K562 (cell line): ENCODE data around the gene SULT1C3. TPM values are rescaled to one million over a fixed set of nuclear protein-coding genes. Genes with fewer than 3 reads are reported as not detected.
A peak's percentile ranks its signal among the peaks of the same experiment; 100 is the strongest.

ENCODE experiments used
- ATAC-seq: fragments of 200-7000 bp; cut with Tn5 transposase; 3 replicates; pipeline ENCODE4 v1.9.1; 2020; ENCODE audit warnings: moderate library complexity
- BruUV-seq: library from RNA; stranded (reverse); fragments of 400-500 nt; replicated peaks from 2 replicates; lab custom pipeline; 2021; lab: Mats Ljungman, UMichigan
- CTCF ChIA-PET: fragments of 300-600 bp; formaldehyde crosslinking; extraction: SDS; loops from one replicate; lab custom pipeline; 2021; ENCODE audit warnings: low intra/inter-chr PET ratio; lab: Yijun Ruan, JAX
- POLR2A ChIA-PET: fragments of 300-600, 350-650 bp; sonication (Branson Sonifier 250); formaldehyde crosslinking; extraction: SDS; loops from one replicate; lab custom pipeline; 2021; ENCODE audit warnings: antibody characterized with exemption, inconsistent platforms; lab: Yijun Ruan, JAX
- DNase-seq, 4 experiments: peaks; one replicate each; pipeline versions ENCODE4 v3.0.0 to v3.0.0-alpha.2; 2011 to 2018; ENCODE audit warnings: low spot score in 3 of 4, mixed read lengths in 3 of 4; ENCODE audit errors: extremely low read depth in 1 of 4
- FAIRE-seq: peaks from 2 replicates; lab custom pipeline; 2011; peaks lifted over from hg19 to GRCh38; lab: Jason Lieb, UNC
- H2AFZ ChIP-seq: 2 replicates; pipeline ENCODE4 v1.6.0; 2011; ENCODE audit warnings: low read depth, low read length, control low read depth, inconsistent platforms
- H3K27ac ChIP-seq: fragments of 200-600 bp; 3 replicates; pipeline ENCODE4 v1.8.0; 2011; ENCODE audit warnings: low read depth, mild to moderate bottlenecking, control low read depth, inconsistent platforms, low read length, moderate library complexity, mixed read lengths; ENCODE audit errors: extremely low read depth
- H3K27me3 ChIP-seq, 2 experiments: fragments of 300-600 bp in 1 of 2; 2 replicates in 1 of 2; 3 replicates in 1 of 2; pipeline versions ENCODE4 v1.6.0 to v1.8.0; 2011; ENCODE audit warnings: inconsistent platforms in 2 of 2, low read length in 2 of 2, mild to moderate bottlenecking in 1 of 2, mixed read lengths in 1 of 2, moderate library complexity in 1 of 2; ENCODE audit not compliant: control insufficient read depth in 2 of 2, insufficient read depth in 2 of 2
- H3K36me3 ChIP-seq: fragments of 300-600 bp; 3 replicates; pipeline ENCODE4 v1.8.0; 2011; ENCODE audit warnings: mild to moderate bottlenecking, low read length, inconsistent platforms; ENCODE audit not compliant: control insufficient read depth, insufficient read depth
- H3K4me1 ChIP-seq, 2 experiments: fragments of 200-600 bp in 1 of 2; replicated peaks in 1 of 2; 2 replicates in 1 of 2; 3 replicates in 1 of 2; pipeline versions ENCODE4 v1.5.1 to v1.8.0; 2011; ENCODE audit warnings: inconsistent platforms in 2 of 2, low read length in 2 of 2, mild to moderate bottlenecking in 1 of 2, mixed read lengths in 1 of 2, moderate library complexity in 1 of 2; ENCODE audit not compliant: control insufficient read depth in 2 of 2, insufficient read depth in 2 of 2
- H3K4me2 ChIP-seq: 2 replicates; pipeline ENCODE4 v1.6.1; 2011; ENCODE audit warnings: low read length, control low read depth, inconsistent platforms, mixed read lengths; ENCODE audit not compliant: insufficient read depth
- H3K4me3 ChIP-seq: fragments of 200-600 bp; sonication (generic), shearing (Covaris generic); 2 replicates; pipeline ENCODE4 v1.5.1; 2016; ENCODE audit warnings: control low read depth, inconsistent platforms
- H3K79me2 ChIP-seq: fragments of 200-600 bp; 3 replicates; pipeline ENCODE4 v1.8.0; 2011; ENCODE audit warnings: low read length, inconsistent platforms; ENCODE audit not compliant: control insufficient read depth, insufficient read depth
- H3K9ac ChIP-seq, 2 experiments: 2 replicates each; pipeline versions ENCODE4 v1.6.0 to v1.6.1; 2011; ENCODE audit warnings: low read depth in 2 of 2, low read length in 2 of 2, control low read depth in 1 of 2, inconsistent platforms in 1 of 2, mild to moderate bottlenecking in 1 of 2, mixed read lengths in 1 of 2; ENCODE audit not compliant: insufficient read depth in 1 of 2
- H3K9me1 ChIP-seq: one replicate; pipeline ENCODE4 v1.6.0; 2011; ENCODE audit warnings: inconsistent platforms, mild to moderate bottlenecking, low read length, moderate library complexity; ENCODE audit not compliant: control insufficient read depth, insufficient read depth
- H3K9me3 ChIP-seq: replicated peaks from 2 replicates; pipeline ENCODE4 v1.5.1; 2011; ENCODE audit warnings: low read depth, low read length, inconsistent platforms; ENCODE audit not compliant: control insufficient read depth, insufficient read depth
- H4K20me1 ChIP-seq: replicated peaks from 2 replicates; pipeline ENCODE4 v1.6.1; 2011; ENCODE audit warnings: low read length, inconsistent platforms, mixed read lengths; ENCODE audit not compliant: control insufficient read depth, insufficient read depth
- CEBPB ChIP-seq: fragments of 450-650 bp; IDR thresholded peaks from 2 replicates; pipeline ENCODE4 v1.6.1; 2016; ENCODE audit warnings: missing genetic modification characterization, missing compliant biosample characterization
- CEBPG ChIP-seq, 3 experiments: fragments of 200-800 bp in 1 of 3; sonication (Bioruptor generic) in 1 of 3; sonication (generic) in 1 of 3; formaldehyde crosslinking in 1 of 3; IDR thresholded peaks in 2 of 3; conservative IDR thresholded peaks in 1 of 3; 2 replicates each; pipeline versions ENCODE4 v1.6.1 to v1.8.0; 2016 to 2022; ENCODE audit warnings: missing compliant biosample characterization in 2 of 3, missing genetic modification characterization in 2 of 3, mild to moderate bottlenecking in 1 of 3, missing genetic modification reagents in 1 of 3
- POLR3G ChIP-seq: IDR thresholded peaks from 2 replicates; pipeline ENCODE4 v1.6.1; 2011; ENCODE audit not compliant: insufficient read length, insufficient replicate concordance; ENCODE audit errors: extremely low read depth
- TCF7 ChIP-seq: sonication (generic); IDR thresholded peaks from 2 replicates; pipeline ENCODE4 v1.6.1; 2016; ENCODE audit warnings: antibody characterized with exemption, borderline replicate concordance
- ZKSCAN3 ChIP-seq: fragments of 250-450 bp; sonication (Bioruptor Pico); IDR thresholded peaks from 2 replicates; pipeline ENCODE4 v1.4.0; 2020
- ZNF24 ChIP-seq: fragments of 450-650 bp; IDR thresholded peaks from 2 replicates; pipeline ENCODE4 v1.6.1; 2016
- WGBS: fragments of 100-300 bp; shearing (Covaris generic); methylation state at CpG from one replicate; pipeline ENCODE4 v1.1.6; 2016; ENCODE audit warnings: low coverage, mixed read lengths; ENCODE audit not compliant: insufficient coverage; ENCODE audit errors: missing lambda C conversion rate; 5-methylcytosine and 5-hydroxymethylcytosine counted together
- in situ Hi-C: fragments of 300-500 bp; cut with MboI; formaldehyde crosslinking; loops from 4 replicates; pipeline ENCODE4 v1.15.0; 2018; ENCODE audit warnings: inconsistent platforms, mixed read lengths
- intact Hi-C: fragments of 100-400 bp; cut with micrococcal nuclease; formaldehyde crosslinking; loops from 2 replicates; pipeline ENCODE4 v1.14.2; 2022
- polyA plus RNA-seq, 8 experiments: library from polyadenylated mRNA; depleted of rRNA in 4 of 8; stranded (reverse) in 5 of 8; unstranded in 3 of 8; fragments of >200 nt; fragmentation: Nextera tagmentation in 2 of 8; fragmentation: Illumina TruSeq in 1 of 8; extraction: Ambion mirVana in 2 of 8; extraction: Trizol in 1 of 8; gene quantifications; 2 replicates each; pipeline versions ENCODE4 v1.2.1 to v1.2.3, GENCODE V29; 2011 to 2014; ENCODE audit warnings: inconsistent platforms in 1 of 8, missing spikeins in 1 of 8
- total RNA-seq, 7 experiments: library from RNA; depleted of rRNA in 6 of 7; stranded (reverse); fragments of >200 nt in 6 of 7; fragmentation: Illumina TruSeq in 2 of 7; extraction: Trizol in 2 of 7; gene quantifications; 2 replicates each; pipeline versions ENCODE4 v1.2.1 to v1.2.3, GENCODE V29; 2011 to 2021; ENCODE audit warnings: low replicate concordance in 1 of 7
- TF ChIP-seq, protein P1 (sequence below), 2 experiments: fragments of 450-650 bp; IDR thresholded peaks; 2 replicates each; pipeline ENCODE4 v1.6.1; 2016
- TF ChIP-seq, protein P2 (sequence below), 3 experiments: fragments of 200-800 bp in 1 of 3; sonication (Bioruptor generic) in 1 of 3; sonication (generic) in 1 of 3; formaldehyde crosslinking in 1 of 3; IDR thresholded peaks; 2 replicates each; pipeline versions ENCODE4 v1.6.1 to v1.8.0; 2016 to 2022; ENCODE audit warnings: mild to moderate bottlenecking in 2 of 3, missing compliant biosample characterization in 2 of 3, missing genetic modification characterization in 2 of 3, missing genetic modification reagents in 1 of 3
- TF ChIP-seq, protein P3 (sequence below): fragments of 450-650 bp; formaldehyde crosslinking; IDR thresholded peaks from 2 replicates; pipeline ENCODE4 v1.4.0; 2022; ENCODE audit warnings: missing genetic modification characterization
- TF ChIP-seq, protein P4 (sequence below): conservative IDR thresholded peaks from 2 replicates; pipeline ENCODE4 v1.6.1; 2011; ENCODE audit warnings: low read depth, mild to moderate bottlenecking, low read length; ENCODE audit not compliant: control insufficient read depth

Gene SULT1C3
- total and polyA plus RNA-seq, 9 of the 15 experiments (the other 6 are each of a cell fraction or from before 2014, with no cell fraction given), result not detected

DNA sequence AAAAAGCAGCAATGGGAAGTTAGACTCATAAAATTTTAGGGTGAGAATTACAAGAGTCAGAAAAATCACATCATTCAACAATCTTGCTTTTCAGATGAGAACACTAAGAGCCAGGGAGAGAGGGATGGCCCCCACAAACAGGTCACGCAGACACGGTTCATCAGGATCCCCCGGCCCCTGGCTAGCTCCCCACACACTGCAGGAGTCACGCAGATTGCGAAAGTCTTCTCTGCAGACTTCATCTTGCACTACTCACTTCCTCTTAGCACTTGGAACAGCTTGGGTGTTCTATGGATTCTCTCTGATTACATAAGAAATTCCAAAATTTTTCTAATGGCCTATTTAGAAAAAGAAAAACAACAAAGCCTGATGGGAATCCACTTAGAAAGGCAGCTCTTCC lies 27.3 kb downstream of the SULT1C3 start:
- H3K27ac ChIP-seq, result no peak overlapping the region
- no peak for TF ChIP-seq ZKSCAN3 (CRISPR knock-in tag)
- TF ChIP-seq, protein P1, sequence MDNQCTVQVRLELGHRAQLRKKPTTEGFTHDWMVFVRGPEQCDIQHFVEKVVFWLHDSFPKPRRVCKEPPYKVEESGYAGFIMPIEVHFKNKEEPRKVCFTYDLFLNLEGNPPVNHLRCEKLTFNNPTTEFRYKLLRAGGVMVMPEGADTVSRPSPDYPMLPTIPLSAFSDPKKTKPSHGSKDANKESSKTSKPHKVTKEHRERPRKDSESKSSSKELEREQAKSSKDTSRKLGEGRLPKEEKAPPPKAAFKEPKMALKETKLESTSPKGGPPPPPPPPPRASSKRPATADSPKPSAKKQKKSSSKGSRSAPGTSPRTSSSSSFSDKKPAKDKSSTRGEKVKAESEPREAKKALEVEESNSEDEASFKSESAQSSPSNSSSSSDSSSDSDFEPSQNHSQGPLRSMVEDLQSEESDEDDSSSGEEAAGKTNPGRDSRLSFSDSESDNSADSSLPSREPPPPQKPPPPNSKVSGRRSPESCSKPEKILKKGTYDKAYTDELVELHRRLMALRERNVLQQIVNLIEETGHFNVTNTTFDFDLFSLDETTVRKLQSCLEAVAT (IDR thresholded peaks at IDR 0.05), result no peak
- no peak for TF ChIP-seq CEBPG (CRISPR knock-in tag; IDR thresholded peaks at IDR 0.05)
- TF ChIP-seq CEBPG (tag; conservative IDR thresholded peaks at IDR 0.05 in 1 of 2, IDR thresholded peaks at IDR 0.05 in 1 of 2), result 0 out of 4 replicates have a peak, but pooled peaks of 1 of the 2 experiments have one; percentile 18
- TF ChIP-seq, protein P2, sequence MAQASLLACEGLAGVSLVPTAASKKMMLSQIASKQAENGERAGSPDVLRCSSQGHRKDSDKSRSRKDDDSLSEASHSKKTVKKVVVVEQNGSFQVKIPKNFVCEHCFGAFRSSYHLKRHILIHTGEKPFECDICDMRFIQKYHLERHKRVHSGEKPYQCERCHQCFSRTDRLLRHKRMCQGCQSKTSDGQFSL (CRISPR knock-in tag; IDR thresholded peaks at IDR 0.05), result no peak
- TF ChIP-seq, protein P2 (tag; IDR thresholded peaks at IDR 0.05), result no peak
- no peak for TF ChIP-seq ZNF24
- TF ChIP-seq TCF7, result no peak
- TF ChIP-seq POLR3G, result no peak
- TF ChIP-seq, protein P3, sequence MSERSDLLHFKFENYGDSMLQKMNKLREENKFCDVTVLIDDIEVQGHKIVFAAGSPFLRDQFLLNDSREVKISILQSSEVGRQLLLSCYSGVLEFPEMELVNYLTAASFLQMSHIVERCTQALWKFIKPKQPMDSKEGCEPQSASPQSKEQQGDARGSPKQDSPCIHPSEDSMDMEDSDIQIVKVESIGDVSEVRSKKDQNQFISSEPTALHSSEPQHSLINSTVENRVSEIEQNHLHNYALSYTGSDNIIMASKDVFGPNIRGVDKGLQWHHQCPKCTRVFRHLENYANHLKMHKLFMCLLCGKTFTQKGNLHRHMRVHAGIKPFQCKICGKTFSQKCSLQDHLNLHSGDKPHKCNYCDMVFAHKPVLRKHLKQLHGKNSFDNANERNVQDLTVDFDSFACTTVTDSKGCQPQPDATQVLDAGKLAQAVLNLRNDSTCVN (CRISPR knock-in tag), result no peak
- TF ChIP-seq, protein P4, sequence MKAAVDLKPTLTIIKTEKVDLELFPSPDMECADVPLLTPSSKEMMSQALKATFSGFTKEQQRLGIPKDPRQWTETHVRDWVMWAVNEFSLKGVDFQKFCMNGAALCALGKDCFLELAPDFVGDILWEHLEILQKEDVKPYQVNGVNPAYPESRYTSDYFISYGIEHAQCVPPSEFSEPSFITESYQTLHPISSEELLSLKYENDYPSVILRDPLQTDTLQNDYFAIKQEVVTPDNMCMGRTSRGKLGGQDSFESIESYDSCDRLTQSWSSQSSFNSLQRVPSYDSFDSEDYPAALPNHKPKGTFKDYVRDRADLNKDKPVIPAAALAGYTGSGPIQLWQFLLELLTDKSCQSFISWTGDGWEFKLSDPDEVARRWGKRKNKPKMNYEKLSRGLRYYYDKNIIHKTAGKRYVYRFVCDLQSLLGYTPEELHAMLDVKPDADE, result no peak
- TF ChIP-seq CEBPB, result peak; percentile 57
- TF ChIP-seq, all 486 proteins: peak for 2
- no peak for ATAC-seq
- Histone ChIP-seq H3K9me3 (no peaks in the 10 kb centered on the region), H3K4me1 (no peaks in the 10 kb centered on the region), H4K20me1 (no peaks in the 10 kb centered on the region; the same call in 1 of the 2 replicates), H3K36me3 (no peaks in the 10 kb centered on the region), H3K4me3 (no peak overlapping the region), H2AFZ (no peak overlapping the region), H3K9ac (no peak overlapping the region), H3K9me1 (no peaks in the 10 kb centered on the region), H3K27me3 (peaks cover 0 to 8% of the 10 kb centered on the region in 2 experiments; a peak in 2 of 5 replicates), H3K79me2 (no peaks in the 10 kb centered on the region), H3K4me2 (no peak overlapping the region)
- intact Hi-C loops (no loop called here), in situ Hi-C loops (no loop called here)
- POLR2A ChIA-PET, result no interaction called here
- DNase-seq, result no peak
- CTCF ChIA-PET, result no interaction called here
- 0% methylated on average over 5 of the region's 5 CpGs for WGBS
- BruUV-seq, result no TSS peak
- FAIRE-seq, result no peak
